ENCODE measurements around the gene FSTL1. TPM values are rescaled to one million over a fixed set of nuclear protein-coding genes. Genes with fewer than 3 reads are reported as not detected.

The FSTL1 gene
- total and polyA plus RNA-seq, 2 experiments from 2014 or later: 50.8 to 258 TPM

DNA sequence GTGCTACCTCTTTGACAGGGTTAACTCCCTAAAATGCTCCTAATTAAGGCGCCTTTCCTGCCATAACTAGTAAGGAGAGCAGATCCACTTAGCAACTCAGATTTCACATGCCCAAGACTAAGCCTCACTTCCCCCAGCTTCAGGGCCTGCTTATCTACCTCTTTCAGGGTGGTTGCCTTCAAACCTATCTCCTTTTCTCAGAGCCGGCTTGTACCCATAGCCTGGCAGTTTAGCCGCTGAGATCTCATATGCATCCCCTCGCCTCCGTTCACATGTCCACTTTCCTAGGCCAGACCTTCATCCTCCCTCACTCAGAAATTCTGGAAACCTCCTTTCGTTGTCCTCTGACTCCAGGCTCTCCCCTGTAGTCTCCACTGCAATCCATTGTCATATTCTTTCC is 1.0 kb upstream of the FSTL1 start (continued):
- TF ChIP-seq, protein P1, sequence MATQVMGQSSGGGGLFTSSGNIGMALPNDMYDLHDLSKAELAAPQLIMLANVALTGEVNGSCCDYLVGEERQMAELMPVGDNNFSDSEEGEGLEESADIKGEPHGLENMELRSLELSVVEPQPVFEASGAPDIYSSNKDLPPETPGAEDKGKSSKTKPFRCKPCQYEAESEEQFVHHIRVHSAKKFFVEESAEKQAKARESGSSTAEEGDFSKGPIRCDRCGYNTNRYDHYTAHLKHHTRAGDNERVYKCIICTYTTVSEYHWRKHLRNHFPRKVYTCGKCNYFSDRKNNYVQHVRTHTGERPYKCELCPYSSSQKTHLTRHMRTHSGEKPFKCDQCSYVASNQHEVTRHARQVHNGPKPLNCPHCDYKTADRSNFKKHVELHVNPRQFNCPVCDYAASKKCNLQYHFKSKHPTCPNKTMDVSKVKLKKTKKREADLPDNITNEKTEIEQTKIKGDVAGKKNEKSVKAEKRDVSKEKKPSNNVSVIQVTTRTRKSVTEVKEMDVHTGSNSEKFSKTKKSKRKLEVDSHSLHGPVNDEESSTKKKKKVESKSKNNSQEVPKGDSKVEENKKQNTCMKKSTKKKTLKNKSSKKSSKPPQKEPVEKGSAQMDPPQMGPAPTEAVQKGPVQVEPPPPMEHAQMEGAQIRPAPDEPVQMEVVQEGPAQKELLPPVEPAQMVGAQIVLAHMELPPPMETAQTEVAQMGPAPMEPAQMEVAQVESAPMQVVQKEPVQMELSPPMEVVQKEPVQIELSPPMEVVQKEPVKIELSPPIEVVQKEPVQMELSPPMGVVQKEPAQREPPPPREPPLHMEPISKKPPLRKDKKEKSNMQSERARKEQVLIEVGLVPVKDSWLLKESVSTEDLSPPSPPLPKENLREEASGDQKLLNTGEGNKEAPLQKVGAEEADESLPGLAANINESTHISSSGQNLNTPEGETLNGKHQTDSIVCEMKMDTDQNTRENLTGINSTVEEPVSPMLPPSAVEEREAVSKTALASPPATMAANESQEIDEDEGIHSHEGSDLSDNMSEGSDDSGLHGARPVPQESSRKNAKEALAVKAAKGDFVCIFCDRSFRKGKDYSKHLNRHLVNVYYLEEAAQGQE (IDR thresholded peaks at IDR 0.05; ENCODE audit: unreplicated experiment): no peak
- no peak for TF ChIP-seq EZH2phosphoT487 (IDR thresholded peaks at IDR 0.05; ENCODE audit: unreplicated experiment)

DNA sequence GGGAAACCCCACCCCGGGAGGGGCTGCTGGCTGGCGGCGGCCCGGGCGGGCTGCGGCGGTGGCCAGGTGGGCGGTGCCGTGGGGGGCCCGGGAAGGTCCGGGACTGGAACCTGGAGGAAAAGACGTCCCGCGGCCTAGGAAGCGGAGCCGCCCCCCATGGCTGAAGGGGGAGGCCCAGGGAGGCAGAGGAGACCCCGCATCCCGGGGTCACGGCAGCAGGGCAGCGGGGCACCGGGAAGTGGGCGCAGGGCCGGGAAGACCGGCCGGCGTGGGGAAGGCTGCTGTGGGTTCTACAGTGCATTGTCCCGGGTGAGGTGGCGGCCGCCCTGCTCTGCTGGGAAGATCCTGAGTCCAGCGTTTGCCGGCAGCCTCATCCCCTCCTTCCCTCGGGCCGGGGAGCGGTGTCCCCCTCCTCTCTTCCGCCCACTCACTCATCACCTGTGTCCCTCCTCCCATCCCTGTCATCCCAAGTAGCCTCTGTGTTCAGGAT is 525 bp upstream of the FSTL1 start:
- Histone ChIP-seq H3K27ac (ENCODE audit: low read depth) (no peak overlapping the region), H3K27me3 (ENCODE audit: insufficient read depth) (peaks cover 8% of the 10 kb centered on the region; the same call in 1 of the 2 replicates), H3K79me2 (replicated peaks; ENCODE audit: insufficient read depth) (peaks cover 42% of the 10 kb centered on the region), H3K4me1 (ENCODE audit: insufficient read depth) (peaks cover 37% of the 10 kb centered on the region), H3K4me2 (peak overlapping the region; percentile 93), H3K9me2 (ENCODE audit: insufficient read depth) (no peaks in the 10 kb centered on the region), H2AFZ (peak overlapping the region; percentile 96), H3F3A (replicated peaks; ENCODE audit: low read depth) (peaks cover 8% of the 10 kb centered on the region; the same call in 1 of the 2 replicates), H4K20me1 (replicated peaks; ENCODE audit: insufficient read depth) (peaks cover 6% of the 10 kb centered on the region), H3K4me3 (peak overlapping the region; percentile 87), H3K36me3 (ENCODE audit: insufficient read depth) (no peaks in the 10 kb centered on the region; the same call in 1 of the 2 replicates)
- Mint-ChIP-seq H3K27me3 (ENCODE audit: insufficient read depth, low read depth, poor library complexity) (peaks cover 10% of the 10 kb centered on the region), H3K9me3 (peaks cover 6% of the 10 kb centered on the region; the same call in 2 of the 3 replicates), H3K4me1 (peaks cover 45% of the 10 kb centered on the region), H3K4me3 (peak overlapping the region; percentile 73), H3K36me3 (ENCODE audit: low read depth) (peaks cover 20% of the 10 kb centered on the region), H3K27ac (no peak overlapping the region)
- DNase-seq (ENCODE audit: low spot score): peak; percentile 70
- peak; percentile 59 for ATAC-seq
- TF ChIP-seq ZNF331 (CRISPR knock-in tag; IDR thresholded peaks at IDR 0.05; ENCODE audit: low read depth) (no peak), CREB1 (CRISPR knock-in tag; IDR thresholded peaks at IDR 0.05; ENCODE audit: low read depth) (no peak), ZNF114 (CRISPR knock-in tag; IDR thresholded peaks at IDR 0.05) (no peak), EZH2phosphoT487 (IDR thresholded peaks at IDR 0.05; ENCODE audit: unreplicated experiment) (no peak), JUNB (IDR thresholded peaks at IDR 0.05; ENCODE audit: unreplicated experiment) (no peak)
- TF ChIP-seq, protein P2, sequence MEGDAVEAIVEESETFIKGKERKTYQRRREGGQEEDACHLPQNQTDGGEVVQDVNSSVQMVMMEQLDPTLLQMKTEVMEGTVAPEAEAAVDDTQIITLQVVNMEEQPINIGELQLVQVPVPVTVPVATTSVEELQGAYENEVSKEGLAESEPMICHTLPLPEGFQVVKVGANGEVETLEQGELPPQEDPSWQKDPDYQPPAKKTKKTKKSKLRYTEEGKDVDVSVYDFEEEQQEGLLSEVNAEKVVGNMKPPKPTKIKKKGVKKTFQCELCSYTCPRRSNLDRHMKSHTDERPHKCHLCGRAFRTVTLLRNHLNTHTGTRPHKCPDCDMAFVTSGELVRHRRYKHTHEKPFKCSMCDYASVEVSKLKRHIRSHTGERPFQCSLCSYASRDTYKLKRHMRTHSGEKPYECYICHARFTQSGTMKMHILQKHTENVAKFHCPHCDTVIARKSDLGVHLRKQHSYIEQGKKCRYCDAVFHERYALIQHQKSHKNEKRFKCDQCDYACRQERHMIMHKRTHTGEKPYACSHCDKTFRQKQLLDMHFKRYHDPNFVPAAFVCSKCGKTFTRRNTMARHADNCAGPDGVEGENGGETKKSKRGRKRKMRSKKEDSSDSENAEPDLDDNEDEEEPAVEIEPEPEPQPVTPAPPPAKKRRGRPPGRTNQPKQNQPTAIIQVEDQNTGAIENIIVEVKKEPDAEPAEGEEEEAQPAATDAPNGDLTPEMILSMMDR (conservative IDR thresholded peaks at IDR 0.05; ENCODE audit: low read depth in 2 of 2): no peak
- TF ChIP-seq, protein P3, sequence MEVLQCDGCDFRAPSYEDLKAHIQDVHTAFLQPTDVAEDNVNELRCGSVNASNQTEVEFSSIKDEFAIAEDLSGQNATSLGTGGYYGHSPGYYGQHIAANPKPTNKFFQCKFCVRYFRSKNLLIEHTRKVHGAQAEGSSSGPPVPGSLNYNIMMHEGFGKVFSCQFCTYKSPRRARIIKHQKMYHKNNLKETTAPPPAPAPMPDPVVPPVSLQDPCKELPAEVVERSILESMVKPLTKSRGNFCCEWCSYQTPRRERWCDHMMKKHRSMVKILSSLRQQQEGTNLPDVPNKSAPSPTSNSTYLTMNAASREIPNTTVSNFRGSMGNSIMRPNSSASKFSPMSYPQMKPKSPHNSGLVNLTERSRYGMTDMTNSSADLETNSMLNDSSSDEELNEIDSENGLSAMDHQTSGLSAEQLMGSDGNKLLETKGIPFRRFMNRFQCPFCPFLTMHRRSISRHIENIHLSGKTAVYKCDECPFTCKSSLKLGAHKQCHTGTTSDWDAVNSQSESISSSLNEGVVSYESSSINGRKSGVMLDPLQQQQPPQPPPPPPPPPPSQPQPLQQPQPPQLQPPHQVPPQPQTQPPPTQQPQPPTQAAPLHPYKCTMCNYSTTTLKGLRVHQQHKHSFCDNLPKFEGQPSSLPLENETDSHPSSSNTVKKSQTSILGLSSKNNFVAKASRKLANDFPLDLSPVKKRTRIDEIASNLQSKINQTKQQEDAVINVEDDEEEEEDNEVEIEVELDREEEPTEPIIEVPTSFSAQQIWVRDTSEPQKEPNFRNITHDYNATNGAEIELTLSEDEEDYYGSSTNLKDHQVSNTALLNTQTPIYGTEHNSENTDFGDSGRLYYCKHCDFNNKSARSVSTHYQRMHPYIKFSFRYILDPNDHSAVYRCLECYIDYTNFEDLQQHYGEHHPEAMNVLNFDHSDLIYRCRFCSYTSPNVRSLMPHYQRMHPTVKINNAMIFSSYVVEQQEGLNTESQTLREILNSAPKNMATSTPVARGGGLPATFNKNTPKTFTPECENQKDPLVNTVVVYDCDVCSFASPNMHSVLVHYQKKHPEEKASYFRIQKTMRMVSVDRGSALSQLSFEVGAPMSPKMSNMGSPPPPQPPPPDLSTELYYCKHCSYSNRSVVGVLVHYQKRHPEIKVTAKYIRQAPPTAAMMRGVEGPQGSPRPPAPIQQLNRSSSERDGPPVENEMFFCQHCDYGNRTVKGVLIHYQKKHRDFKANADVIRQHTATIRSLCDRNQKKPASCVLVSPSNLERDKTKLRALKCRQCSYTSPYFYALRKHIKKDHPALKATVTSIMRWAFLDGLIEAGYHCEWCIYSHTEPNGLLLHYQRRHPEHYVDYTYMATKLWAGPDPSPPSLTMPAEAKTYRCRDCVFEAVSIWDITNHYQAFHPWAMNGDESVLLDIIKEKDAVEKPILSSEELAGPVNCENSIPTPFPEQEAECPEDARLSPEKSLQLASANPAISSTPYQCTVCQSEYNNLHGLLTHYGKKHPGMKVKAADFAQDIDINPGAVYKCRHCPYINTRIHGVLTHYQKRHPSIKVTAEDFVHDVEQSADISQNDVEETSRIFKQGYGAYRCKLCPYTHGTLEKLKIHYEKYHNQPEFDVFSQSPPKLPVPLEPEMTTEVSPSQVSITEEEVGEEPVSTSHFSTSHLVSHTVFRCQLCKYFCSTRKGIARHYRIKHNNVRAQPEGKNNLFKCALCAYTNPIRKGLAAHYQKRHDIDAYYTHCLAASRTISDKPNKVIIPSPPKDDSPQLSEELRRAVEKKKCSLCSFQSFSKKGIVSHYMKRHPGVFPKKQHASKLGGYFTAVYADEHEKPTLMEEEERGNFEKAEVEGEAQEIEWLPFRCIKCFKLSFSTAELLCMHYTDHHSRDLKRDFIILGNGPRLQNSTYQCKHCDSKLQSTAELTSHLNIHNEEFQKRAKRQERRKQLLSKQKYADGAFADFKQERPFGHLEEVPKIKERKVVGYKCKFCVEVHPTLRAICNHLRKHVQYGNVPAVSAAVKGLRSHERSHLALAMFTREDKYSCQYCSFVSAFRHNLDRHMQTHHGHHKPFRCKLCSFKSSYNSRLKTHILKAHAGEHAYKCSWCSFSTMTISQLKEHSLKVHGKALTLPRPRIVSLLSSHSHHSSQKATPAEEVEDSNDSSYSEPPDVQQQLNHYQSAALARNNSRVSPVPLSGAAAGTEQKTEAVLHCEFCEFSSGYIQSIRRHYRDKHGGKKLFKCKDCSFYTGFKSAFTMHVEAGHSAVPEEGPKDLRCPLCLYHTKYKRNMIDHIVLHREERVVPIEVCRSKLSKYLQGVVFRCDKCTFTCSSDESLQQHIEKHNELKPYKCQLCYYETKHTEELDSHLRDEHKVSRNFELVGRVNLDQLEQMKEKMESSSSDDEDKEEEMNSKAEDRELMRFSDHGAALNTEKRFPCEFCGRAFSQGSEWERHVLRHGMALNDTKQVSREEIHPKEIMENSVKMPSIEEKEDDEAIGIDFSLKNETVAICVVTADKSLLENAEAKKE (CRISPR knock-in tag; IDR thresholded peaks at IDR 0.05): no peak
- TF ChIP-seq, protein P1 (IDR thresholded peaks at IDR 0.05; ENCODE audit: unreplicated experiment): no peak

Data from GM23338 (cell line).